Dermis blood vessel endothelial cell (primary cell): ENCODE results near the gene FAM9C. TPM values are rescaled to one million over a fixed set of nuclear protein-coding genes. Genes with fewer than 3 reads are reported as not detected.

ENCODE experiments used
- total RNA-seq: library from RNA; depleted of rRNA; stranded (reverse); fragments of >200 nt; gene quantifications from 2 replicates; pipeline ENCODE4 v1.2.3, GENCODE V29; 2014

Gene FAM9C
- total RNA-seq, 1 donor from 2014 or later, result not detected

Other genes starting within 250 kb of the FAM9C start
- gene TLR7, start 177.5 kb downstream of the FAM9C start, total RNA-seq, result not detected in 2 replicates
- not detected in 2 replicates for gene TLR8, start 138.0 kb downstream of the FAM9C start, total RNA-seq
- gene TMSB4X, start 69.5 kb downstream of the FAM9C start, total RNA-seq, result 8,354 and 18,147 TPM in 2 replicates